ENCODE measurements around the gene BLNK.

The BLNK gene

DNA sequence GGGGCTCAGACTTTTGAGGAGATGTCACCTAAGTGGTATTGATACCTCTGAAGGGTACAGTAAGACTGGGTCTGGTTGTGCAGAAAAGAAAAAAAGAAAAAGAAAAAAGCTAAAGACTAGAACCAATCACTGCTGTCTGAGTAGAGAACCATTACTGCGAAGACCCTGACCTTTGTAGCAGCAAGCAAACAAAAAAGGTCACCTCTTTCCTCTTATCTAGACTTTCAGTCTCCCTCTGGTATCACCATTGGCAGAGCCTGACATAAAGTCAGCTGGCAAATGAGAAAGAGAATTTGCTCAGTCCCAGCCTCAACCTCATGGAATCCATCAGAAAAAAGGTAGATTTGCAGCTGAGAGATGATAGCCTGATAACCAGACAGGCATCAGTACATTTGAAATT lies 30.2 kb upstream of the BLNK start:
- H3K27me3 ChIP-seq (ENCODE audit: control insufficient read depth, insufficient read depth, low read length), result no peaks in the 10 kb centered on the region
- H3K4me3 ChIP-seq (ENCODE audit: low read length), result no peak overlapping the region
- H3K9ac ChIP-seq (ENCODE audit: low read length), result no peak overlapping the region
- no peak overlapping the region for H3K27ac ChIP-seq (ENCODE audit: low read depth, low read length)
- H3K36me3 ChIP-seq (ENCODE audit: control insufficient read depth, insufficient read depth, low read length), result no peaks in the 10 kb centered on the region
- no peaks in the 10 kb centered on the region for H3K4me1 ChIP-seq (ENCODE audit: control insufficient read depth, insufficient read depth, low read length)

DNA sequence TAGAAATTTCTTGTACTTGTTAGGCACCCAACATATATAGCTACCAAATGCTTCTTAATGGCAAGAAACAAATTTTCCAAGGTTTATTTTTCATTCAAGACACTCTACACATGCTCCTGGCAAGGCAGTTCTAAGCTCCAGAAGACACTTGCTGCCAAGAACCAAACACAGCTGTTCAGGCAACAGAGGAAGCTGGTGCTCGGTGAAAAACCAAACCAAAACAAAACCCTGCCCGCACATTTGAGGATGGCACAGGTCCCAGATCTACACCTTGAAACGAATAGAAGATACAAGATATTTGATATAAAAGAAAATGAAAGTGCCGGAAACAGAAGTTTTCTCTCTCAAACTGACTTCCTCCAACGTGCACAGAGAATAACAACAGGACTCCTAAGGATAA lies 28.0 kb upstream of the BLNK start:
- Histone ChIP-seq H3K4me1 (ENCODE audit: control insufficient read depth, insufficient read depth, low read length) (no peaks in the 10 kb centered on the region), H3K9ac (ENCODE audit: low read length) (no peak overlapping the region), H3K4me3 (ENCODE audit: low read length) (no peak overlapping the region), H3K36me3 (ENCODE audit: control insufficient read depth, insufficient read depth, low read length) (no peaks in the 10 kb centered on the region), H3K27ac (ENCODE audit: low read depth, low read length) (no peak overlapping the region), H3K27me3 (ENCODE audit: control insufficient read depth, insufficient read depth, low read length) (no peaks in the 10 kb centered on the region)

DNA sequence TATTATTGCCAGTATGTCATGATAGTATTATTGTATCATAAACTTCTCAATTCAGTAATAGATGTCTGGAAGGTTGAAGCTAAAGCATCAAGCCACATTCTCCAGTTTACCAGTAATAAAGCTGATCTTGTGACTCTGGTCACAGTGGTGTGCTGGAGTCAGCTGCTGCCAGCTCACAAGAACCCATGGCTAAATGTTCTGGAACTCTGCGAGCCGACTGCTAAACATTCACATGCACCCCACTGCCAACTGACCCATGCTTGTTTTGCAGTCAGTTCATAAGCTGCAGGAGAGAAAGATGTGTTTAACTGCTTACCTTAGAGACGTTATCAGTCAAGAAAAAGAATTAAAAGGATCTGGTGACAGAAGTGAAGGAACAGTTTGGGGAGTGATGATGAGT lies 27.0 kb upstream of the BLNK start:
- no peaks in the 10 kb centered on the region for H3K4me1 ChIP-seq (ENCODE audit: control insufficient read depth, insufficient read depth, low read length)
- H3K27me3 ChIP-seq (ENCODE audit: control insufficient read depth, insufficient read depth, low read length), result no peaks in the 10 kb centered on the region
- no peak overlapping the region for H3K9ac ChIP-seq (ENCODE audit: low read length)
- H3K27ac ChIP-seq (ENCODE audit: low read depth, low read length), result no peak overlapping the region
- no peaks in the 10 kb centered on the region for H3K36me3 ChIP-seq (ENCODE audit: control insufficient read depth, insufficient read depth, low read length)
- H3K4me3 ChIP-seq (ENCODE audit: low read length), result no peak overlapping the region

DNA sequence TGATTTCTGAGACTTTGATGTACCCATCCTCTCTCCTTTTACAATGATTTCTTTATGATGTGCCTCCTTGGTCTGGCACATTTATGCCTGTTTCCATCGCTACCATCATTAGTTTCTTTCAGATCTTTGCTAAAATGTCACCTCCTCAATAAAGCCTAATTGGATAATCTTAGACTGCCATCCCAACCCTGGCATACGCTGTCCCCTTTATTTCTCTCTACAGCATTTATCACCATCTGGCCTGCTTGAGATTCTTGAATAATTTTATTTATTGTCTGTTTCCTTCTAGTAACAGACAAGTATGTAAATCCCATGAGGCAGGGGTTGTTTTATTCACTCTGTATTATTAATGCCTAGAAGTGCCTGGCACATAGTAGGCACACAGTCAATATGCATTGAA lies 26.1 kb upstream of the BLNK start:
- no peak overlapping the region for H3K9ac ChIP-seq (ENCODE audit: low read length)

DNA sequence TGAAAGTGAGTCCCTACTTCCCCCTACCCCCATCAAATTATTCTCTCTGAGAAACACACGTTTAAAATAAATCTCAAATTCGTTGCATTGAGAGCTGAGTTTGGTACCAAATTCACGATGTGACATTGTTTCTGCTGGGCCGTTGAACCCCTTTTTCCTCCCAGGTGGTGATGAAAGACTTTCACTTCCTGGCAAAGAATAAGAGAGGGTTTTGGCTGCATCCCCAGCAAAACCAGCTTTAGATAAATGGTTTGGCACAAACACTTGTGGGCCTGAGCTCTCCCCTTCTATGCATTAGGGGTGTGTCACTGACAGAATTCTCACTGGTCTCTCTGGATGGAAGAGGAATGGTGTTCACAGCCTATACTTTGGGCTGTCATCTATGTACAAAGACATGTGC lies 24.1 kb upstream of the BLNK start:
- Histone ChIP-seq H3K4me3 (ENCODE audit: low read length) (no peak overlapping the region), H3K4me1 (ENCODE audit: control insufficient read depth, insufficient read depth, low read length) (no peaks in the 10 kb centered on the region), H3K36me3 (ENCODE audit: control insufficient read depth, insufficient read depth, low read length) (no peaks in the 10 kb centered on the region), H3K9ac (ENCODE audit: low read length) (no peak overlapping the region), H3K27ac (ENCODE audit: low read depth, low read length) (no peak overlapping the region), H3K27me3 (ENCODE audit: control insufficient read depth, insufficient read depth, low read length) (no peaks in the 10 kb centered on the region)

More for the DNA sequence above, 26.1 kb upstream of the BLNK start:
- Histone ChIP-seq H3K27ac (ENCODE audit: low read depth, low read length) (no peak overlapping the region), H3K4me1 (ENCODE audit: control insufficient read depth, insufficient read depth, low read length) (no peaks in the 10 kb centered on the region), H3K36me3 (ENCODE audit: control insufficient read depth, insufficient read depth, low read length) (no peaks in the 10 kb centered on the region), H3K4me3 (ENCODE audit: low read length) (no peak overlapping the region), H3K27me3 (ENCODE audit: control insufficient read depth, insufficient read depth, low read length) (no peaks in the 10 kb centered on the region)

DNA sequence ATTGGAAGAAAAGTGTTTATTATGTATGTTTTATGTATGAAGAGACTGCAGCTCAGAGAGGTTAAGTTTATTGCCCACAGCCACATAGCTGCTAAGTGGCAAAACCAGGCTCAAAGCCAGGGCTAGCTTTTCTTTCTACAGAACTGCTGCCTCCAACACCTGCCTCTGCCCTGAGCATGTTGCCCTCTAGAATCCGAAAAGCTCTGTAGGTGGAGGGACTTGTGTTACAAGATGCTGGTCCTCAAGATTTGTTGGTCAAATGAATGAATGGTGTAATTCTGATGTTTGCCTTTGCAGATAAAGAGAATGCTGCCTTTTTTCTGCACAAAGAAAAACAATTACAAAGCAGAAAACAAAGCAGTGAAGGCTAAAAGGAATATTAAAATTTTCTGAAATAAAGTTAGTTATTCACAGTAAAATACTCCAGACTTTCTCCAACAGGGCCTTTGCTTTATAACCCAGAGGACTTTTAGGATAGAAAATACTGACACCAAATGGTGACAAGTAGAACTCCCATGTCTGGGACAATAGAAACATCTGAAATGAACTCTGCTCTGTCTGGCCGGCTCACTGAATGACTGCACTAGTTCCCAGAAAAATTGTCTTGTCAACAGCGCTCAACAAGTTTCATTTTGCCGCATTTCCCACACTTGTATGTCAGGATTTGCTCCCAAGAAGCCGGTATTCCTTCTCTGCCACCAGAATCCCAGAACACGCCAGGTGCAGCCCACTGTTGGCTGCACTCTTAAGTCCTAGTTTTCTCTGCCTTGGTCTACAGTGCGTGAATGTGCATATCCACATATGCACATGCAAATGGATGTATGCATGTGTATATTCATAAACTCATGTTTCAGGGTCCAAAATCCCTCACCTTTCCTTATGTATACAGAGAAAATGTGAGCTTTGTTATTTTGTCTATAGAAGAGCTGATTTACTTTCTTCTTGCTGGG lies 21.9 kb upstream of the BLNK start:
- Histone ChIP-seq H3K27me3 (ENCODE audit: control insufficient read depth, insufficient read depth, low read length) (no peaks in the 10 kb centered on the region), H3K4me1 (ENCODE audit: control insufficient read depth, insufficient read depth, low read length) (no peaks in the 10 kb centered on the region), H3K27ac (ENCODE audit: low read depth, low read length) (no peak overlapping the region), H3K36me3 (ENCODE audit: control insufficient read depth, insufficient read depth, low read length) (no peaks in the 10 kb centered on the region), H3K4me3 (ENCODE audit: low read length) (no peak overlapping the region), H3K9ac (ENCODE audit: low read length) (no peak overlapping the region)

DNA sequence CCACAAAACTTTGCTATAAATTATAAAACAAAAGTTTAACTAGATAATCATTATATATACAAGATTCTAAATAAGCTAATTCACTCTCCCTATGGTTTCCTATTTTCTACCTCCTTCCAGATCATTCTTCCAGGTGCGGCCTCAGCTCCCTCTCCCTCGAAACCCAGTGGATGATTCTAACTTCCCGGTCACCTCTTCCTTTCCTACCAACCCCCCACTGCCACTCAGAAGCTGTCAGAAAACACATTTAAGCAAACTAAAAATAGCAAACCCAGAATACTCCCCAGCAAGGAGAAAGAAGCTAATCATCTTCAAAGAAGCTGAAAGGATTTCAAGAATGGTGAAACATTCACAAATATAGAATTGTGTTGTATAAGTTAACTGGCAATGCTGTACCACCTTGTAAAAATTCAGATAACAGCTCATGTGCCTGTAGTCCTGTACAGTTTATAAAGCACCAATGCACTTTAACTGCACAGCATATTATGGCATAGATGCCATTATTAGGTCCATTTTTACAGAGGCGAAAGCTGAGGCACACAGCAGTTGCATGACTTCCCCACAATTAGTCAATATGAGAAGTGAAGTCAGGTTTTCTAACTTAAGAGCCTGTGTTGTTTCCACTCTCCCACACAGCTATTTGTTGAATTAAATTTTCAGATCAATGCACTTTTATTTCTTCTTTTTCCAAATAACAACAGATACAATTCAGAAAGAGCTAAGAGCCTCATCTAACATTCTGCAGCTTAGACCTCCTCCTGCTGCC lies 19.2 kb upstream of the BLNK start:
- H3K36me3 ChIP-seq (ENCODE audit: control insufficient read depth, insufficient read depth, low read length), result no peaks in the 10 kb centered on the region

DNA sequence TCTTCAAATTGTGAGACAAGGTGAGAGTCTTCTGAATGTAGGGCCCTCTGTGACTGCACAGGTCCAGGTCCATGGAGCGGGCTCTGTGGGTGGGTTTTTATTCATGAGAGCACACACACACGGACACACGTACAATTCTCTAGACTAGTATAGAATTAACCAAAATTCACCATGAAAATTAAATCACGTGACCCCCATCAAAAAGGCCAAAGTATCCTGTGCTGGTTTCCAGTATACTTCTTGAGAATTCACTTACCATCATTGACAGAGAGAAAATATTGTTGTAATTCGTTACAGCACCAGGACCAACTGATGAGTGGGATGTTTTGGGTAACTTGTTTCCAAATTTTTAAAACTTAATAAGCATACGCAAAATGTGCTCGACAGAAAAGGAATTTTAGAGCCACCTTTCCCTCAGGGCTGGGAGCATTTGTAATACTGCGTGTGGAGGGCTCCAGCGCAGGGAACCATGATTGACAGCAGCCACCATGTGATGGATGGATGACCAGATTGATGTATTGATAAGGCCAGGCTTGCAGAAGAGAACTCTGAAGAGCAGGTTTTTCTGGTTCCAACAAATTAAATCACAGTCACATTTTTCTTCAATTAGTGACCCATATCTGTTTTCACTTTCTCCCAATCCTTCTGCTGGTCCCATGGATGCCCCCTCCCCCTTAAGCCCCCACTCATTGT lies 18.0 kb upstream of the BLNK start:
- Histone ChIP-seq H3K27me3 (ENCODE audit: control insufficient read depth, insufficient read depth, low read length) (no peaks in the 10 kb centered on the region), H3K4me3 (ENCODE audit: low read length) (no peak overlapping the region), H3K4me1 (ENCODE audit: control insufficient read depth, insufficient read depth, low read length) (peaks cover 11% of the 10 kb centered on the region), H3K27ac (ENCODE audit: low read depth, low read length) (no peak overlapping the region), H3K9ac (ENCODE audit: low read length) (no peak overlapping the region), H3K36me3 (ENCODE audit: control insufficient read depth, insufficient read depth, low read length) (no peaks in the 10 kb centered on the region)

More for the DNA sequence above, 19.2 kb upstream of the BLNK start:
- Histone ChIP-seq H3K27me3 (ENCODE audit: control insufficient read depth, insufficient read depth, low read length) (no peaks in the 10 kb centered on the region), H3K4me3 (ENCODE audit: low read length) (no peak overlapping the region), H3K4me1 (ENCODE audit: control insufficient read depth, insufficient read depth, low read length) (peaks cover 7% of the 10 kb centered on the region), H3K27ac (ENCODE audit: low read depth, low read length) (no peak overlapping the region), H3K9ac (ENCODE audit: low read length) (no peak overlapping the region)

DNA sequence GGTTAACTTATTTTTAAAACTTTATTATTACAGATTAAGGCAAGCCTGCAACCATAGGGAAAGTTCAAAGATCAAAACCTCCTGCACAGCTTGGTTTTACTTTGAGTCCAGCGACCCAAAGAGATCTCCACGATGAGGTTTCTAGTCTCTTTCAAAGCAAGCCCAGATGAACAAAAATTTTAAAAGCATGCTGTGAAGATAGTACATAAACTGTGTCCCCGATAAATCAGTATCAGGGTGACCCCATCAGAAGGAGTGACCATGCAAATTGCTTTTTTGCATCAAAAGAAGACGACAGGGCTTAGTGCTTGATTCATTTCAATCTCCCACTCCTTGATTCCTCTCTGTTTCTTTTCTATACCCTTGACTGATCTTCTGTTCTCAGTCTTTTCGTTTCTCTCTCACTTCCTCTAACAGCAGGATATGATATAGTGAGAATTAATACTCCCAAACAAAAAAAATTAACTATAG lies 16.8 kb upstream of the BLNK start:
- no peaks in the 10 kb centered on the region for H3K27me3 ChIP-seq (ENCODE audit: control insufficient read depth, insufficient read depth, low read length)
- peak overlapping the region; percentile 27 for H3K4me3 ChIP-seq (ENCODE audit: low read length)
- peaks cover 11% of the 10 kb centered on the region for H3K4me1 ChIP-seq (ENCODE audit: control insufficient read depth, insufficient read depth, low read length)
- no peak overlapping the region for H3K9ac ChIP-seq (ENCODE audit: low read length)
- no peak overlapping the region for H3K27ac ChIP-seq (ENCODE audit: low read depth, low read length)
- no peaks in the 10 kb centered on the region for H3K36me3 ChIP-seq (ENCODE audit: control insufficient read depth, insufficient read depth, low read length)

DNA sequence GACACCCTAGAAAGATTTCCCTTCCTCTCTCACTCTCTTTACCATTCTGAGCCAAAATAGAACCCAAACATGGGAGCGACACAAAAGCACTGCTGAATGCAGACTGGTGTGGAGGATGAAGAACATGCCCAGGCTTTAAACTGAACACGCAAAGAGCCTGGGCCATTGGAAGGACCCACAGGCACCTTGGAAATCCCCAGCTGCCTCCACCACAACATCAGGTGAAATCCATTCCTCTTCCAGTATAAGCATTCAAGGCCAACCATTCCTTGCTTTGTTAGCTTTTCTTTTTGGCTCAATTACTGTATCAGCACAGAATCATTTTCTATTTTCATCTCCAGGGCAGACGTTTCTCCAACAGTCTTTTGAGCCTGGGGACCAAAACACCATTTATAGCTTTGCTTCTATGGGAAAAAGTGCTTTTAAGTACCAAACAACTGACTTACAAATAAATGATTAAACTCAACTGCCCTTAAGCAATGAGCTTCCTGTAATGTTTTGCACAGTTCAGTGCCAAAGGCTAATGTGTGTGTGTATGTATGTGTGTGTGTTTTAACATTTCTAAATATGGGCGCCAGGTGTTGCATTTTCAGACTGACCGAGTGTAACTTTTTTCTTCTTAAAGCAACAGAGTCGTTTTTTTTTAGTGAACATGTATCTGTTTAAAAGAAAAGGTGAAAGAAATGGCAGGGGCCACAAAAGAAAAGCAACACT lies 16.2 kb upstream of the BLNK start:
- H3K4me1 ChIP-seq (ENCODE audit: control insufficient read depth, insufficient read depth, low read length), result peaks cover 11% of the 10 kb centered on the region
- no peak overlapping the region for H3K9ac ChIP-seq (ENCODE audit: low read length)
- peak overlapping the region; percentile 11 for H3K27ac ChIP-seq (ENCODE audit: low read depth, low read length)
- no peaks in the 10 kb centered on the region for H3K27me3 ChIP-seq (ENCODE audit: control insufficient read depth, insufficient read depth, low read length)
- H3K36me3 ChIP-seq (ENCODE audit: control insufficient read depth, insufficient read depth, low read length), result no peaks in the 10 kb centered on the region
- no peak overlapping the region for H3K4me3 ChIP-seq (ENCODE audit: low read length)

DNA sequence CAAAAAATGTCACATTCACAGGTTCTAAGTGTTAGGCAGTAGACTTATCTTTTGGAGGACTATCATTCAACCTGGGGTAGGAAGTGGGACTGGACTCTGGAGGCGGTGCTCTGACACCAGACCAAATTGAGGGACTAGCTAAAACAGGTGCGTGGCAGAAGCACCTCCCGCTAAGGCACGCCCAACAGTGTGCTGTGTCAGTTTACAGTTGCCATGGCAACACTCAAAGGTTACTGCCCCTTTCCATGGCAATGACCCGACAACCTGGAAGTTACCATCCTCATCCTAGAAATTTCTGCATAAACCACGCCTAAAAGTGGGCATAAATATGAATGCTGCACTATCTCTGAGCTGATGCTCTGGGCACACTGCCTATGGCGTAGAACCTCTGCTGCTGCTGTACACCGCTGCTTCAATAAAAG lies 14.0 kb upstream of the BLNK start:
- no peak overlapping the region for H3K4me3 ChIP-seq (ENCODE audit: low read length)
- no peak overlapping the region for H3K27ac ChIP-seq (ENCODE audit: low read depth, low read length)
- H3K4me1 ChIP-seq (ENCODE audit: control insufficient read depth, insufficient read depth, low read length), result peaks cover 11% of the 10 kb centered on the region

DNA sequence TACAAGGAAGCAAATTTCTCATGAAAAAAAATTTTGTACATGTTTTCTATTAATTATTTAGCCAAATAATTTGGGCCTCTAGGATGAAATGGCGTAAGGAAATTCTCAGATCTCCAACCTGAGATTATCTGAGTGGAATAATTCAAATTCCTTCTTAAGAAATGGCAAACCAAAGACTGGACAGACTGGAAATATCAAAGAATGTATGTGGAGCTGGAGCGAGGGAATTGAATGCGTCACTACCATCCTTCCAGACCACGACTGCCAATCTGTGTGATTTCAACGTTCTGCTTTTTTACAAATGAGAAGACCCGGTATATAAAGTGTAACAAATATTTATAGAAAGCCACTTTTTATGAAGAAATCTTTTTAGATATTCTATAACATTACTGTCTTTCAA lies 12.4 kb upstream of the BLNK start:
- Histone ChIP-seq H3K36me3 (ENCODE audit: control insufficient read depth, insufficient read depth, low read length) (no peaks in the 10 kb centered on the region), H3K4me3 (ENCODE audit: low read length) (no peak overlapping the region), H3K27ac (ENCODE audit: low read depth, low read length) (no peak overlapping the region), H3K4me1 (ENCODE audit: control insufficient read depth, insufficient read depth, low read length) (peaks cover 11% of the 10 kb centered on the region), H3K27me3 (ENCODE audit: control insufficient read depth, insufficient read depth, low read length) (no peaks in the 10 kb centered on the region), H3K9ac (ENCODE audit: low read length) (no peak overlapping the region)

More for the DNA sequence above, 14.0 kb upstream of the BLNK start:
- Histone ChIP-seq H3K9ac (ENCODE audit: low read length) (no peak overlapping the region), H3K27me3 (ENCODE audit: control insufficient read depth, insufficient read depth, low read length) (no peaks in the 10 kb centered on the region), H3K36me3 (ENCODE audit: control insufficient read depth, insufficient read depth, low read length) (no peaks in the 10 kb centered on the region)

Data from rectal smooth muscle tissue (tissue), 1 donor.